VCaP (cell line): ENCODE results near the gene TTLL7.
A peak's percentile ranks its signal among the peaks of the same experiment; 100 is the strongest.

ENCODE experiments used
- H3K27ac ChIP-seq: fragments of 450-650 bp; 2 replicates; pipeline ENCODE4 v1.5.1; 2017
- CTCF ChIP-seq: fragments of 450-650 bp; conservative IDR thresholded peaks from 2 replicates; pipeline ENCODE4 v1.5.1; 2017; ENCODE audit warnings: mild to moderate bottlenecking, moderate library complexity

Gene TTLL7

GRCh38 chr1:83864991-83865390 lies 133.9 kb downstream of the TTLL7 start:
- no peak overlapping the region for H3K27ac ChIP-seq
- no peak for TF ChIP-seq CTCF

GRCh38 chr1:83860490-83861221 lies 138.3 kb downstream of the TTLL7 start:
- peak overlapping the region; percentile 91 for H3K27ac ChIP-seq
- TF ChIP-seq CTCF: peak; percentile 94

- TF ChIP-seq CTCF: no peak
- no peak overlapping the region for H3K27ac ChIP-seq
Observed at GRCh38 chr1:83857716-83858115, 141.2 kb downstream of the TTLL7 start.

- H3K27ac ChIP-seq: no peak overlapping the region
- TF ChIP-seq CTCF: peak; percentile 67
Observed at GRCh38 chr1:83857103-83857502, 141.8 kb downstream of the TTLL7 start.

GRCh38 chr1:83856381-83856780 lies 142.6 kb downstream of the TTLL7 start:
- TF ChIP-seq CTCF: no peak
- H3K27ac ChIP-seq: no peak overlapping the region

- H3K27ac ChIP-seq: no peak overlapping the region
- TF ChIP-seq CTCF: no peak
Observed at GRCh38 chr1:83854456-83854855, 144.5 kb downstream of the TTLL7 start.

- no peak for TF ChIP-seq CTCF
- H3K27ac ChIP-seq: no peak overlapping the region
Observed at GRCh38 chr1:83850834-83851233, 148.1 kb downstream of the TTLL7 start.
